ENCODE results near the gene DCLRE1C.
"Not testable (repeated sequence)": the region's sequence is repeated elsewhere in the genome, so short reads cannot be mapped to it uniquely, and the experiment has no call there.

The DCLRE1C gene

GRCh38 chr10:14954001-14954770 is at the start of gene DCLRE1C:
Gene DCLRE1C (minus strand): TSS chr10:14954096. CDS start chr10:14954010, 86 bp downstream.
- peak; percentile 87 for DNase-seq

- no peak for DNase-seq
These were observed 42.2 kb upstream of the DCLRE1C start for GRCh38 chr10:14995964-14996565.

- not testable (repeated sequence) for DNase-seq
These were observed 39.9 kb upstream of the DCLRE1C start for GRCh38 chr10:14993500-14994455.

GRCh38 chr10:14992336-14992735 is 38.4 kb upstream of the DCLRE1C start:
- DNase-seq, result not testable (repeated sequence)

GRCh38 chr10:14991035-14991749 is 37.3 kb upstream of the DCLRE1C start:
- DNase-seq, result not testable (repeated sequence)

- DNase-seq, result not testable (repeated sequence)
These were observed 35.7 kb upstream of the DCLRE1C start for GRCh38 chr10:14989552-14989951.

- no peak for DNase-seq
These were observed 28.8 kb upstream of the DCLRE1C start for GRCh38 chr10:14982744-14983143.

- no peak for DNase-seq
These were observed 21.9 kb upstream of the DCLRE1C start for GRCh38 chr10:14975672-14976273.

- not testable (repeated sequence) for DNase-seq
These were observed 20.5 kb upstream of the DCLRE1C start for GRCh38 chr10:14974153-14974998.

GRCh38 chr10:14971867-14972448 is 18.1 kb upstream of the DCLRE1C start:
- DNase-seq, result no peak

- DNase-seq, result no peak
These were observed 14.0 kb upstream of the DCLRE1C start for GRCh38 chr10:14967897-14968296.

- DNase-seq, result peak; percentile 75
These were observed 5.5 kb upstream of the DCLRE1C start, which contains the start of gene MEIG1 for GRCh38 chr10:14959221-14960057. Gene MEIG1 (plus strand): TSS chr10:14959388. CDS start chr10:14966469, 7,081 bp downstream.

GRCh38 chr10:14958872-14959220 is 5.0 kb upstream of the DCLRE1C start:
- DNase-seq, result no peak

- no peak for DNase-seq
These were observed 1.0 kb upstream of the DCLRE1C start for GRCh38 chr10:14954934-14955333.

GRCh38 chr10:14953424-14954000 is 384 bp downstream of the DCLRE1C start:
- no peak for DNase-seq

GRCh38 chr10:14952851-14953423 is 959 bp downstream of the DCLRE1C start:
- DNase-seq, result no peak

GRCh38 chr10:14949291-14949690 is 4.6 kb downstream of the DCLRE1C start:
- DNase-seq, result no peak

- DNase-seq, result no peak
These were observed 6.6 kb downstream of the DCLRE1C start for GRCh38 chr10:14947268-14947667.

GRCh38 chr10:14945108-14945507 is 8.8 kb downstream of the DCLRE1C start:
- no peak for DNase-seq
